Activated T-cell treated with anti-CD3 and anti-CD28 coated beads for 1 hour (primary cell): ENCODE results near the gene NCKAP5L.
"Not testable (repeated sequence)": the region's sequence is repeated elsewhere in the genome, so short reads cannot be mapped to it uniquely, and the experiment has no call there.

Experiments used
- DNase-seq: peaks from one replicate; pipeline ENCODE4 v3.0.0-alpha.2; 2020; ENCODE audit warnings: low read depth

NCKAP5L gene

GRCh38 chr12:49828133-49829091 lies at the start of gene NCKAP5L:
Gene NCKAP5L (minus strand): TSS chr12:49828413. CDS start chr12:49804044, 24,369 bp downstream.
- DNase-seq: peak; percentile 88

- no peak for DNase-seq
Observed at GRCh38 chr12:49877066-49877465, 48.9 kb upstream of the NCKAP5L start.

- no peak for DNase-seq
Observed at GRCh38 chr12:49876070-49876469, 47.9 kb upstream of the NCKAP5L start.

GRCh38 chr12:49875115-49875720 lies 47.0 kb upstream of the NCKAP5L start:
- DNase-seq: no peak

- DNase-seq: no peak
Observed at GRCh38 chr12:49874142-49874897, 46.1 kb upstream of the NCKAP5L start.

- DNase-seq: no peak
Observed at GRCh38 chr12:49873361-49873934, 45.2 kb upstream of the NCKAP5L start.

- DNase-seq: no peak
Observed at GRCh38 chr12:49872781-49873181, 44.6 kb upstream of the NCKAP5L start.

- DNase-seq: no peak
Observed at GRCh38 chr12:49872381-49872780, 44.2 kb upstream of the NCKAP5L start.

GRCh38 chr12:49871811-49872251 lies 43.6 kb upstream of the NCKAP5L start:
- DNase-seq: not testable (repeated sequence)

- DNase-seq: no peak
Observed at GRCh38 chr12:49871263-49871561, 43.0 kb upstream of the NCKAP5L start.

GRCh38 chr12:49870501-49871262 lies 42.5 kb upstream of the NCKAP5L start:
- DNase-seq: no peak

GRCh38 chr12:49869816-49870500 lies 41.7 kb upstream of the NCKAP5L start:
- no peak for DNase-seq

GRCh38 chr12:49868952-49869815 lies 41.0 kb upstream of the NCKAP5L start:
- DNase-seq: no peak

- DNase-seq: no peak
Observed at GRCh38 chr12:49868449-49868848, 40.2 kb upstream of the NCKAP5L start.

- DNase-seq: no peak
Observed at GRCh38 chr12:49867570-49868341, 39.5 kb upstream of the NCKAP5L start.

GRCh38 chr12:49866859-49867569 lies 38.8 kb upstream of the NCKAP5L start:
- DNase-seq: peak; percentile 64

GRCh38 chr12:49865782-49866135 lies 37.5 kb upstream of the NCKAP5L start:
- no peak for DNase-seq

GRCh38 chr12:49865109-49865781 lies 37.0 kb upstream of the NCKAP5L start:
- DNase-seq: no peak
